Measurements from ENCODE around the gene SLC9A7.

SLC9A7 gene

DNA sequence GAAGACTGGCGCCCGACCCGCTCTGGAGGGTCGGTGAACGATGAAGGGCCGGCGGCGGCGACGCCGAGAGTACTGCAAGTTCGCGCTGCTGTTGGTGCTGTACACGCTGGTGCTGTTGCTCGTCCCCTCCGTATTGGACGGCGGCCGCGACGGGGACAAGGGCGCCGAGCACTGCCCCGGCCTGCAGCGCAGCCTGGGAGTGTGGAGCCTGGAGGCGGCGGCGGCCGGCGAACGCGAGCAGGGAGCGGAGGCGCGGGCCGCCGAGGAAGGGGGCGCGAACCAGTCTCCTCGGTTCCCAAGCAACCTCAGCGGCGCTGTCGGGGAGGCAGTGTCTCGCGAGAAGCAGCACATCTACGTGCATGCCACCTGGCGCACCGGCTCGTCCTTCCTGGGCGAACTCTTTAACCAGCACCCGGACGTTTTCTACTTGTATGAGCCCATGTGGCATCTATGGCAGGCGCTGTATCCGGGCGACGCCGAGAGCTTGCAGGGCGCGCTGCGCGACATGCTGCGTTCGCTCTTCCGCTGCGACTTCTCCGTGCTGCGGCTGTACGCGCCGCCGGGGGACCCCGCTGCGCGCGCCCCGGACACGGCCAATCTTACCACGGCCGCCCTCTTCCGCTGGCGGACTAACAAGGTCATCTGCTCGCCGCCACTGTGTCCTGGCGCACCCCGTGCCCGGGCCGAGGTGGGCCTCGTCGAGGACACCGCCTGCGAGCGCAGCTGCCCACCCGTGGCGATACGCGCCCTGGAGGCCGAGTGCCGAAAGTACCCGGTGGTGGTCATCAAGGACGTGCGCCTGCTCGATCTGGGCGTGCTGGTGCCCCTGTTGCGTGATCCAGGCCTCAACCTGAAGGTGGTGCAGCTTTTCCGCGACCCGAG is 184.8 kb downstream of the SLC9A7 start:
- peak; percentile 36 for DNase-seq (ENCODE audit: low read depth, low spot score)

DNA sequence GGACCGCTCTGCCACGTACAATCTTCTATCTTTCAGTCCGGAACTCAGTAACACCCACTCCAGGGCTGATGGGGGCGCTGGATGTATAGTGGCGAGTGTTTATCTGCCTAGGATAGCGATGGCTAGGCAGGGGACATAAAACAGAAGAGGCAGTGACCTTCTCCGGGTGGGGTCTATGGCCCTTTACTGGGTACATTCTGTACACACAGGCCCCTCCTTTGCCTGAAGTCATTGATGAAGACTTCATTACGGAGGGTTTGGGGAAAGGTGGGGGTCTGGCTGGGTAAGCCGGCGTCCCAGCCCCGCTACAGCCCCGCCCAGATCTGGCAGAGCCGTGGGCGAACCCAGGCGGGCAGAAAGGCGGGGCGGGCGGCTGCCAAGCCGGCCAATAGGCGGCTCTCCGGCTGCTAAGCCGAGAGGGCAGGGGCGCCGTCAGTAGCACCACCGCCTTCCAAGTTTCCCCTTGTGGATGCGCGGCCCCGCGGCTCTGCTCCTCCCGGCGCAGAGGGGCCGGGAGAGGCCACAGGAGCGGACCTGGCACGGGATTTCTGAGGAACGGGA is 185.5 kb downstream of the SLC9A7 start, which contains the start of gene CHST7:
Gene CHST7 (plus strand): TSS at position 435 of the 561 bp plus-strand sequence. CDS start 167 bp downstream, outside the sequence.
- no peak for DNase-seq (ENCODE audit: low read depth, low spot score)

DNA sequence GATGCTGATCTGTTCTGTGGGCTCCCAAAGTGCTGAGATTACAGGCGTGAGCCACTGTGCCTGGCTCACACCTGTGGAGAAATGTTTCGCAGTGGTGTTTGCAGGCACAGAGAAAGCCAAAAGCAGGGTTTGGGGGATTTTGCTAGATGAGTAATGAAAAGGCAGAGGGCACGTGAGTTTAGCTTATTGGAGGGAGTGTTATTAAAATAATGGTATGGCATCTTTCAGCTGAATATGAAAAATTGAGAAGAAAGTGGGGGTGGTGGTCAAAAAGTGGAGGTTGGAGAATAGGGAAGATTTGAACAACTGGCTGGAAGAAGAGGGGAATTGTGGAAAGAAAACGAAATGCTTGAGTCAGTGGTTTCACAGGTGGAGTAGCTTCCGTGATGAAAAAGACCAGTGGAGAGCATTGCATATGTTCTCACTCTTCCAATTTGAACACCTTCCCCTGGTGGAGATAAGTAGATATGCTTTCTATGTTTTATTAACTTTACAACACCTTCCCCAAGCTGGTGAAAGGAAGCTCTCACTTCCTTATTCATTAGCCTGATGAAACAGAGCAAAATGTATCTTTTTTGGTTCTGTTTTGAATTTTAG is 186.5 kb downstream of the SLC9A7 start:
- DNase-seq (ENCODE audit: low read depth, low spot score), result no peak

DNA sequence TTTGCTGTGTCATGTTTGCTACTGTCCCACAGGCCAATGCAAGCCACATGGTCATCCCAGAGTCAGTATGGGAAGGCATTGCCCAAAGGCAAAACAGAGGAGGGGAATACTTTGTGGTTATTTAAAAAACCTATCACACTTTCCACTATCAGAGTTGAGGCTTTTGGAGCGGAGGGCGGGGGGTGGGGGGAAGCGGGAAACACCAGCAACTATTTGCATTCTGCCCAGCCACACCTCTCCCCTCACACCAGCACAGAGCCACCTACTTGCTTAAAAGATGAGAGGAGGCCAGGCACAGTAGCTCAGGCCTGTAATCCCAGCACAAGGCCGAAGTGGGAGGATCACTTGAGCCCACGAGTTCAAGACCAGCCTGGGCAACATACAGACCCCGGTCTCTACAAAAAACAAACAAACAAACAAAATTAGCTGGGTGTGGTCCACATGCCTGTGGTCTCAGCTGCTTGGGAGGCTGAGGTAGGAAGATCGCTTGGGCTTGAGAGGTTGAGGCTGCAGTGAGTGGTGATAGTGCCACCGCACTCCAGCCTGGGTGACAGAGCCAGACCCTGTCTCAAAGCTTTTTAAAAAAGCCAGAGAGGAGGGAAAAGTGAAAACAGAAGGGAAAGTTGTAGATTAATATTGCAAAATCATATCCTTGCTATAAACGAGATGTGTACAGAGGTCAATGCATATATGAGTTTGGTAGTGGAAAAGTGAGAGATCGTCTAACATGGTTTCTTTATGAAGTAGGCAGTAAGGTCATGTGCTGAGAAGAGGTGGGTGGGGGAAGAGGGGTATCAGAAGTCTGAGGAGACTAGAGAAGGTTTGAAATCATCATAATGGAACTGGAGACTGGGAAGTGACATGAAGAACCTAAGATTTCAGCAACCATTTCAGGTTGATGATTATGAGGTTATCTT is 187.2 kb downstream of the SLC9A7 start:
- DNase-seq (ENCODE audit: low read depth, low spot score), result no peak

DNA sequence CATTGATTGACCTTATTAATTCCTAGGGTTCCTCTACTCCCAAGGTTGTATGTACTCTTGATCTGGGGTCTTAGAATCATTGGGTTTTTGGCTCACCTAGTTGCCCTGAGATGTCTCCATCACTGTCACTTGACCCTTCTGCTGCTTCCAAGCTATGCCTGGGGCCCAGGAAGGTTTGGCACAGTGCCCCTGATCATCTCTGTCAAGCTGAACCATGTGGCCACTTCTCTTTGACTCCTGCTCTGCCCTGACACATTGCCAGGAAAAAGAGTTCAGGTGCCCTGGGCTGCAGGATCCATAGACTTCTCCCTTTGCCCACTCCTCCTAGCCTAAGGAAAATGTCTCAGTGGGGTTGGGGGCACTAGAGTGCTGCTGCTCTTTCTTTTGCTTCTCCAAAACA is 189.3 kb downstream of the SLC9A7 start:
- no peak for DNase-seq (ENCODE audit: low read depth, low spot score)

DNA sequence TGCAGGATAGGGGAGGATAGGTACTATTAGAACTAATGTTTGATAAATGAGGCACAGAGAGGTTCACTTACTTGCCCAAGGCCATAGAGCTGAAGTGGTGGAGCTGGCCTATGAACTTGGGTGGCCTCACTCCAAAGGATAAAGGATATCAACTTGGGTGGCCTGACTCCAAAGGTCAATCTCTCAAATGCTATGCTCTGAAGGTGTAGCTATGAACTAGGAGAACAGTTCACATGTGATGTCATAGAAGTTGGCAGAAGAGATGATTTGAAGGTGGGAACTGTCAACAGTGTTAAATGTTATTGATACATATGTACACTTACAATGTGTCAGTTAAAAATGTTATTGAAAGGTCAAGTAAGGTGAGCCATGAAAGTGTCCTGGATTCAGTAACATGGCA is 191.5 kb downstream of the SLC9A7 start:
- no peak for DNase-seq (ENCODE audit: low read depth, low spot score)

DNA sequence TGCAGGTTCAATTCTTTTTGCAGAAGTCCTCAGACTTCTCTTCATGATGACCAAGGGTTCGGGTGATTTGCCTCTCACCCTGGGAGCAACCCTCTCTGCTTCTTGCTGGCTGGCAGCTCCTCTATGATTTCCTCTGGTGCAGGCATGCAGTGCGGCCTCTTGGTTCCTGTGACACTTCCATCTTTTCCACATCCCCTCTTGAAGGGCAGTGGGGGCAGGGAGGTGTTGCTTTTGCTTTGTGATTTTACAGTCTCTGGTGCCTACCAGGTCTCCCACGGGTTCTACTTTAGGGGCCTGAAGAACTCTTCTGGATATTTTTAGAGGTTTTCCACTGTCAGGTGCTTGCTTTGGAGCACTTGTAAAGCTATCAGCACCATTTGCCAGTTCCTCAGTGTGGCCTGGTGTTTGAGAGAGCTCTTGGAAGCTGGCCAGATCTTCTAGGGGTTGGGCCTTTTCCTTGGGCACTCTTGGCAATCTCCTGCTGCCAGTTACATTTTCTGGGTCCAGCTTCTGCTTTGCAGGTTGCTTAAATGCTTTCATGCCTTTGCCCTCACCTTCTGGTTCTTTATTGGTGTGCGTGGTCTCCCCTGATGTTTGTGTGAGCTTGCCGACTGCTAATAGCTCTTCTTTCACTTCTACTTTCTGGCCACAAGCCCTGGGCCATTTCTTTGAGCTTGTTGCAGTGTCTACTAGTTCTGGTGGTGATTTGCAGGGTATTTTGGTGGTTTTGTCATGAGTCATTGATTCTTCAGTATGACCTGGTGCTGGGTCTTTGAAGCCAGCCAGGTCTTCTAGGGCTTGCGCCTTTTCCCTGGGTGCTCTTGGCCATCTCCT is 196.9 kb downstream of the SLC9A7 start:
- DNase-seq (ENCODE audit: low read depth, low spot score), result no peak

DNA sequence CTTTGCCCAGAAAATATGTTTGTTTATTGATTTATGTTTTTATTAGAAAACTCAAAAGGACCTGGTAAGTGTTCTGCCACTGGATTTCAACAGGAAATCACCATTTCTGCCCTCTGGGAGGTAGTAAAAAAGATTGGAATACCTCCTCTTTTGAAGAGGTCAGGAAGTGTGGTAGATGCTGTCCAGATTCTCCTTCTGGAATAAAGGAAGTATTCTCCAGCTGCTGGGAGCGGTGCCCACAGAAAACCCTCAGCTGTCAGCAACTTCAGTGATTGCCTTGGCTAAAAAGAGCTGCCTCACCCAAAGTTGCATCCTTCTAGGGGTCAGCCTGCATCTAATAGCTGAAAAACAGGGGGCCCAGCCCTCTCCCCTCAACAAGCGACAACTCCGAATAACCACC is 199.9 kb downstream of the SLC9A7 start:
- DNase-seq (ENCODE audit: low read depth, low spot score), result no peak

DNA sequence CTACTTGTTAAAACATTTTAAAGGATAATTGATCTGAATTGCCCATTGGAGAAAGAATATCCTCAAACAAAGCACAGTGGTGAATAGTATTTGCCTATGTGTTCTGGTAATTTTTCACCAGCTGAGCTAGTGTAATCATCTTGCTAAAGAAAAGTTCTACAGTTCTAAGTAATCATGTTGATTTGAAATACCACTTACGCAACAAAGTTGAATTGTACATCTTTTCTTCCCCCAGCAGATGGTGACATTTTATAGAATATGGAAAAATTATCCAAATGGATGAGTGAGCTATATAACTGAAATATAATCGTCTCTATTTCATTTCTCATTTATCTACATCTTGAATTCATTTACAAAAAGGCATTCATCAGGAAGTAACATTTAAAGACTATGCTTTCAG is 204.0 kb downstream of the SLC9A7 start:
- no peak for DNase-seq (ENCODE audit: low read depth, low spot score)

DNA sequence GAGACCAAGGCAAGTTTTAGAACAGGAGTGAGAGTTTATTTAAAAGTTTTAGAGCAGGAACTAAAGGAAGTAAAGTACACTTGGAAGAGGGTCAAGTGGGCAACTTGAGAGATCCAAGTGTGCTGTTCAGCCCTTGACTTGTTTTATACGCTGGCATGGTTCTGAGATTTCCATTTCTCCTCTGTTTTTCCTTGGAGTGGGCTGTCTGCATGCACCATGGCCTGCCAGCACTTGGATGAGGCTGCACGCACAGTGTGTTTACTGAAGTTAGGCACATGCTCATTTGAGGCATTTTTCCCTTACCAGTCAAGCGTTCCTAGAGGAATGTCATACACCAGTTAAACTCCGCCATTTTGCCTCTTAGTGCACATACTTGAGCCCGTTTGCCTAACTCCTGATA is 205.0 kb downstream of the SLC9A7 start:
- DNase-seq (ENCODE audit: low read depth, low spot score), result no peak

DNA sequence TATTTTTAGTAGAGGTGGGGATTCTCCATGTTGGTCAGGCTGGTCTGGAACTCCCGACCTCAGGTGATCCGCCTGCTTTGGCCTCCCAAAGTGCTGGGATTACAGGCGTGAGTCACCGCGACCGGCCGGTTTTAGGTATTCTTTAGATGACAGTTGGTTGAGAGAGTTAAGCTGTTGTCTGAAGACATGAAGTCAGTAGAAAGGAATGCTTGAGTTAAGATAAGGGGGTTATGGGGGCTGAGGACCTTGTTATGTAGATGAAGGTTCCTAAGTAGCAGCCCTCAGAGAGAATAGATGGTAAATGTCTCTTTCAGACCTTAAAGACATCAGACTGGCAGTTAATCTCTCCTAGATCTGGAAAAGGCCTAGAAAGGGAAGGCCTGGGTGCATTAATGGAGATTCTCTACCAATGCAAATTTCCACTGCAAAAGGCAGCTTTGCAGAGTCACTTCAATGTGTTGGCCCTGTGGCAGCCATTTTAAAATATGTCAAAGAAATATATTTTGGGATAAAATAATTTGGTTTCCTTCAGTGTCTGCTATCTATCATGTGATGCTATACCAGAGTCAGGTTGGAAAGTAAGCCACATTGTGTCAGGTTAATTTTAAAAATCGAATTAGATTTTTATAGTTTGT is 207.3 kb downstream of the SLC9A7 start:
- no peak for DNase-seq (ENCODE audit: low read depth, low spot score)

DNA sequence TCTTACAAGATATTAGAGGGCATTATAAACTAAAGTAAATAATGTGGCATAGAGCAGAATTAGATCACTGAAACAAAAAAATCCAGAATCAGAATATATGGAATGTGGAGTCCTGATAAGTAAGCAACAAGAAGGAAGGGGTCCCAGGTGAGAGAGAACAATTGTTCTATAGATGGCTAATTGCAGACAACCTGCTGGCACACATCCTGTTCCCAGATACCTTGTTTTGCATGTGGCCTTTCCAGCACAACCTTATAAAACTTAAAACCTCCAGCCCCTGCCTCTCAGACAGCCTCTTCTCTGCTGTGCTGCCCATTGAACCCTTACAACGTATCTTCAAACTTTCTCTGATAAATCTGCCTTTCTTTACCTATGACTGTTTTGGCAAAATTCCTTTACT is 209.0 kb downstream of the SLC9A7 start:
- DNase-seq (ENCODE audit: low read depth, low spot score), result no peak
